H1 (cell line): ENCODE results near the gene GAD2. TPM values are rescaled to one million over a fixed set of nuclear protein-coding genes. Genes with fewer than 3 reads are reported as not detected.

Experiments
- YY1 ChIP-seq: IDR thresholded peaks from 2 replicates; pipeline ENCODE4 v1.6.1; 2011; ENCODE audit warnings: low read depth, mild to moderate bottlenecking, low read length
- polyA plus RNA-seq, 7 experiments: library from polyadenylated mRNA; depleted of rRNA in 3 of 7; stranded (reverse) in 5 of 7; unstranded in 2 of 7; fragments of >200 nt in 5 of 7; fragments of 200-250 nt in 2 of 7; gene quantifications; 1 replicate in 5 of 7; 2 replicates in 1 of 7; 4 replicates in 1 of 7; pipeline versions ENCODE4 v1.2.1 to v1.2.3, GENCODE V29; 2011 to 2013; ENCODE audit warnings: missing spikeins in 2 of 7, mixed read lengths in 2 of 7
- total RNA-seq: library from RNA; stranded (reverse); fragmentation: NEBNext Ultra II Directional; extraction: Animal tissue kit (Norgen Biotek cat#: 25700); gene quantifications from 2 replicates; pipeline ENCODE4 v1.2.1, GENCODE V29; 2021

Gene GAD2
- total and polyA plus RNA-seq, 2 of the 8 experiments (the other 6 are each of a cell fraction or from before 2014, with no cell fraction given): 0.30 to 0.47 TPM

- TF ChIP-seq YY1: 0 out of 2 replicates have a peak, but pooled peaks have one; percentile 36
These were observed 514 bp upstream of the GAD2 start (continued) for GRCh38 chr10:26215935-26216584.
